Cerebellar nuclear complex (tissue), 1 donor: ENCODE results near the gene AK5.
"Not testable (repeated sequence)": the region's sequence is repeated elsewhere in the genome, so short reads cannot be mapped to it uniquely, and the experiment has no call there.

Experiments used
- DNase-seq, 2 experiments: peaks; one replicate each; lab custom pipeline; 2025; lab: John Stamatoyannopoulos, UW

The AK5 gene

GRCh38 chr1:77400781-77401180 lies 119.0 kb downstream of the AK5 start:
- no peak for DNase-seq

- no peak for DNase-seq
These were observed 119.6 kb downstream of the AK5 start for GRCh38 chr1:77401384-77401783.

GRCh38 chr1:77405186-77405585 lies 123.4 kb downstream of the AK5 start:
- no peak for DNase-seq

- DNase-seq = no peak
These were observed 124.8 kb downstream of the AK5 start for GRCh38 chr1:77406661-77407060.

- no peak for DNase-seq
These were observed 126.0 kb downstream of the AK5 start for GRCh38 chr1:77407738-77408375.

- DNase-seq = not testable (repeated sequence)
These were observed 127.1 kb downstream of the AK5 start for GRCh38 chr1:77408933-77409332.

- no peak for DNase-seq
These were observed 130.4 kb downstream of the AK5 start for GRCh38 chr1:77412069-77412819.

- DNase-seq = no peak
These were observed 131.2 kb downstream of the AK5 start for GRCh38 chr1:77412820-77413530.

- DNase-seq = no peak
These were observed 131.9 kb downstream of the AK5 start for GRCh38 chr1:77413541-77414335.

GRCh38 chr1:77415579-77415978 lies 133.8 kb downstream of the AK5 start:
- DNase-seq = no peak

GRCh38 chr1:77416692-77417450 lies 135.1 kb downstream of the AK5 start:
- no peak for DNase-seq

- DNase-seq = not testable (repeated sequence)
These were observed 136.2 kb downstream of the AK5 start for GRCh38 chr1:77418055-77418454.

GRCh38 chr1:77421504-77422233 lies 139.8 kb downstream of the AK5 start:
- DNase-seq = no peak

- no peak for DNase-seq
These were observed 142.4 kb downstream of the AK5 start for GRCh38 chr1:77424236-77424635.

GRCh38 chr1:77428068-77428467 lies 146.2 kb downstream of the AK5 start:
- no peak for DNase-seq

- DNase-seq = no peak
These were observed 149.3 kb downstream of the AK5 start for GRCh38 chr1:77430966-77431690.

- DNase-seq = no peak
These were observed 152.1 kb downstream of the AK5 start for GRCh38 chr1:77433934-77434333.

- no peak for DNase-seq
These were observed 153.1 kb downstream of the AK5 start for GRCh38 chr1:77434967-77435366.

GRCh38 chr1:77438236-77438913 lies 156.6 kb downstream of the AK5 start:
- no peak for DNase-seq
